HG02623 (cell line): ENCODE measurements around the gene SYCE3.
"Not testable (repeated sequence)": the region's sequence is repeated elsewhere in the genome, so short reads cannot be mapped to it uniquely, and the experiment has no call there.

Source experiments
- ATAC-seq: cut with Tn5 transposase; IDR thresholded peaks from one replicate; pipeline ENCODE4 v1.9.1; 2021; ENCODE audit warnings: moderate library complexity; ENCODE audit not compliant: unreplicated experiment

The SYCE3 gene

GRCh38 chr22:50522806-50523438, 39.8 kb downstream of the SYCE3 start:
- ATAC-seq, result no peak

GRCh38 chr22:50522208-50522805, 40.4 kb downstream of the SYCE3 start:
- no peak for ATAC-seq

- no peak for ATAC-seq
These were observed 41.0 kb downstream of the SYCE3 start for GRCh38 chr22:50521710-50522109.

GRCh38 chr22:50520826-50521453, 41.8 kb downstream of the SYCE3 start:
- ATAC-seq, result no peak

GRCh38 chr22:50520184-50520583, 42.5 kb downstream of the SYCE3 start:
- ATAC-seq, result not testable (repeated sequence)

- no peak for ATAC-seq
These were observed 43.6 kb downstream of the SYCE3 start for GRCh38 chr22:50519151-50519550.

GRCh38 chr22:50518606-50519005, 44.1 kb downstream of the SYCE3 start:
- ATAC-seq, result no peak

GRCh38 chr22:50517495-50518260, 45.0 kb downstream of the SYCE3 start:
- no peak for ATAC-seq

GRCh38 chr22:50516891-50517290, 45.8 kb downstream of the SYCE3 start:
- no peak for ATAC-seq

GRCh38 chr22:50516068-50516467, 46.7 kb downstream of the SYCE3 start:
- no peak for ATAC-seq

- ATAC-seq, result no peak
These were observed 49.5 kb downstream of the SYCE3 start for GRCh38 chr22:50513175-50513574.

GRCh38 chr22:50508897-50509296, 53.8 kb downstream of the SYCE3 start:
- no peak for ATAC-seq

- ATAC-seq, result peak; percentile 55
These were observed 54.5 kb downstream of the SYCE3 start, which contains the start of gene NCAPH2 for GRCh38 chr22:50507991-50508884. Gene NCAPH2, plus strand, starts transcription at chr22:50508224. Its CDS starts 114 bp downstream, at chr22:50508338.

- ATAC-seq, result peak; percentile 54
These were observed 55.2 kb downstream of the SYCE3 start, which contains the start of gene LMF2 for GRCh38 chr22:50507421-50507990. Gene LMF2, minus strand, starts transcription at chr22:50507702. Its CDS starts 27 bp downstream, at chr22:50507675.

GRCh38 chr22:50506611-50507420, 55.9 kb downstream of the SYCE3 start:
- ATAC-seq, result no peak

- no peak for ATAC-seq
These were observed 56.7 kb downstream of the SYCE3 start for GRCh38 chr22:50505776-50506610.

GRCh38 chr22:50505276-50505775, 57.4 kb downstream of the SYCE3 start:
- no peak for ATAC-seq
